Chondrocyte (in vitro differentiated cells): Measurements from ENCODE around the gene GBX2. TPM values are rescaled to one million over a fixed set of nuclear protein-coding genes. Genes with fewer than 3 reads are reported as not detected.

Experiments
- DNase-seq: peaks from one replicate; pipeline ENCODE4 v3.0.0; 2021; ENCODE audit warnings: mixed read lengths, low spot score
- H3K27ac Mint-ChIP-seq: one replicate; pipeline ENCODE4 v1.8.0; 2021; ENCODE audit warnings: mild to moderate bottlenecking, moderate library complexity, mixed read lengths; ENCODE audit not compliant: unreplicated experiment
- H3K27me3 Mint-ChIP-seq: 2 replicates; pipeline ENCODE4 v1.8.0; 2021; ENCODE audit warnings: low read depth, mixed read lengths
- H3K36me3 Mint-ChIP-seq: 2 replicates; pipeline ENCODE4 v1.8.0; 2021; ENCODE audit warnings: low read depth, mixed read lengths
- H3K4me1 Mint-ChIP-seq: 2 replicates; pipeline ENCODE4 v1.8.0; 2021; ENCODE audit warnings: low read depth, mild to moderate bottlenecking, mixed read lengths
- H3K4me3 Mint-ChIP-seq: one replicate; pipeline ENCODE4 v1.8.0; 2021; ENCODE audit warnings: mild to moderate bottlenecking, moderate library complexity, mixed read lengths; ENCODE audit not compliant: unreplicated experiment
- H3K9me3 Mint-ChIP-seq: 2 replicates; pipeline ENCODE4 v1.8.0; 2021; ENCODE audit warnings: low read depth, mixed read lengths
- total RNA-seq: library from RNA; stranded (reverse); gene quantifications from 3 replicates; pipeline ENCODE4 v1.2.1, GENCODE V29; 2021
- TF ChIP-seq, protein P1 (sequence below): fragments of 200-600 bp; sonication (generic); IDR thresholded peaks from 2 replicates; pipeline ENCODE4 v1.5.0; 2021; ENCODE audit warnings: antibody characterized with exemption, mild to moderate bottlenecking, moderate library complexity

The GBX2 gene
- total RNA-seq, 1 donor from 2014 or later = 16.7 TPM

DNA sequence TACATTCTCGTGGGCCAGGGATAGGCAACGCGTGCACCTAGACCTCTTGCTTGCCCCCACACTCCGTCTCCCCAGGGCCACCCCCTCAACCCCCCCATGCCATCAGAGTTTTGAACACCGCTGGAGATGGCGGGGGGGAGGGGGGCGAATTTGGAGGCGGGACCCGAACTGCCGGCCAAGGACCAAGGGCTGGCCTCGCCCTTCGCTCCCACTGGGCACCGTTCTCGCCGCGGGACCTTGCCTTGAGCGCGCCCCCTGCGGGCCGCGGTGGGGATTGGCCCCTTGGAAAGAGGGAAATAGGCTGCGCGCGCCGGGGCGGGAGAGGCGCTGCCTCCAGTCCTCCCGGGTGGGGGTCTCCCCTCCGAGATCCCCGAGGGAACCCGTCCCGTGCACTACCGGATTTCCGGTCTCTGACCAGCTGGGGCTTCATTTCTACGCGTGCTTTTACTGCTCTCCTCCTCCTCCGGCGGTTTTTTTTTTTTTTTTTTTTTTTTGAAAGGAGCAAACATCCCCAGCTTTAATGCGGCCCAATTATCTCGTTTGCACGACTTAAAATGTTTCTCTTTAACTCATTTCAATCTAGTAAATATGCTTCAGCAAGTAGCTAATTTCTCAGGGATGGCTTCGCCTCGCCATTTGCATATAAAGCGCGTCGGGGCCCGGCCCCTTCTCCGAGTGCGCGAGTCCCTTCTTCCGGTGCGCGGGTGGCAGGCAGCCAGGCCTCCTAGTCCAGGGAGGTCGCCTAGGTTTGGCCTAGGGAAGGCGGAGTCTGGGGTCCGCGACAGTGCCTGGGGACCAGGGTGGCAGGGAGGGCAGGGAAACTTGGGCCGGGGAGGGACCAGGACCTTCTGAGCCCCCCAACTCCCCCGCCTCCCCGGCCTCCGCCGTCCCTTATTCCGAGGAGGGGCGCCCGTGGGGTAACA lies 10.0 kb upstream of the GBX2 start:
- TF ChIP-seq, protein P1, sequence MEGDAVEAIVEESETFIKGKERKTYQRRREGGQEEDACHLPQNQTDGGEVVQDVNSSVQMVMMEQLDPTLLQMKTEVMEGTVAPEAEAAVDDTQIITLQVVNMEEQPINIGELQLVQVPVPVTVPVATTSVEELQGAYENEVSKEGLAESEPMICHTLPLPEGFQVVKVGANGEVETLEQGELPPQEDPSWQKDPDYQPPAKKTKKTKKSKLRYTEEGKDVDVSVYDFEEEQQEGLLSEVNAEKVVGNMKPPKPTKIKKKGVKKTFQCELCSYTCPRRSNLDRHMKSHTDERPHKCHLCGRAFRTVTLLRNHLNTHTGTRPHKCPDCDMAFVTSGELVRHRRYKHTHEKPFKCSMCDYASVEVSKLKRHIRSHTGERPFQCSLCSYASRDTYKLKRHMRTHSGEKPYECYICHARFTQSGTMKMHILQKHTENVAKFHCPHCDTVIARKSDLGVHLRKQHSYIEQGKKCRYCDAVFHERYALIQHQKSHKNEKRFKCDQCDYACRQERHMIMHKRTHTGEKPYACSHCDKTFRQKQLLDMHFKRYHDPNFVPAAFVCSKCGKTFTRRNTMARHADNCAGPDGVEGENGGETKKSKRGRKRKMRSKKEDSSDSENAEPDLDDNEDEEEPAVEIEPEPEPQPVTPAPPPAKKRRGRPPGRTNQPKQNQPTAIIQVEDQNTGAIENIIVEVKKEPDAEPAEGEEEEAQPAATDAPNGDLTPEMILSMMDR = peak; percentile 92
- Mint-ChIP-seq H3K4me3 (peak overlapping the region; percentile 76), H3K9me3 (no peaks in the 10 kb centered on the region), H3K27me3 (no peaks in the 10 kb centered on the region), H3K27ac (peak overlapping the region; percentile 81), H3K36me3 (no peaks in the 10 kb centered on the region), H3K4me1 (peaks cover 63% of the 10 kb centered on the region)
- no peak for DNase-seq

GRCh38 chr2:236177604-236177966 lies 9.4 kb upstream of the GBX2 start:
- Mint-ChIP-seq H3K4me1 (peaks cover 63% of the 10 kb centered on the region), H3K9me3 (no peaks in the 10 kb centered on the region), H3K4me3 (peak overlapping the region; percentile 76), H3K27me3 (no peaks in the 10 kb centered on the region), H3K27ac (peak overlapping the region; percentile 81), H3K36me3 (no peaks in the 10 kb centered on the region)
- TF ChIP-seq, protein P1 = no peak
- no peak for DNase-seq

DNA sequence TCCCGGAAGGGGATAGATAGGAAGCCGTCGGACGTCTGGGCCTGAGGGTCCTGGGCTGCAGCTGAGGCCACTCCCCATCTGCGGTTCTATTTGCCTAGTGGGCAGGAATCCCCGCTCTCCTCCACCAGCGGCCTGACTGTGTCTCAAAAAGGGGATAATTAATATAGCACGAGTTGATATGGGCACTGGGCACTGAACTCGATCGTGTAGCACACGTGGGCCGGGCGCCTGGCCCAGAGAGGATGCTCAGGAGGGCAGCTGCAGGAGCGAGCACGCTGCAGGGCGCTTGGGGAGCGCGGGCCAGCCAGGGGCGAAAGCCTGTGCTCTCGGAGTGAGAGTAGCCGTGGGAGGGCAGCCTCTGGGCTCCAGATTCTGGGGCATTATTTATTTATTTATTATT lies 8.8 kb upstream of the GBX2 start:
- Mint-ChIP-seq H3K27me3 (no peaks in the 10 kb centered on the region), H3K4me3 (no peak overlapping the region), H3K4me1 (peaks cover 68% of the 10 kb centered on the region), H3K9me3 (no peaks in the 10 kb centered on the region), H3K27ac (no peak overlapping the region), H3K36me3 (no peaks in the 10 kb centered on the region)
- TF ChIP-seq, protein P1 = no peak
- no peak for DNase-seq

DNA sequence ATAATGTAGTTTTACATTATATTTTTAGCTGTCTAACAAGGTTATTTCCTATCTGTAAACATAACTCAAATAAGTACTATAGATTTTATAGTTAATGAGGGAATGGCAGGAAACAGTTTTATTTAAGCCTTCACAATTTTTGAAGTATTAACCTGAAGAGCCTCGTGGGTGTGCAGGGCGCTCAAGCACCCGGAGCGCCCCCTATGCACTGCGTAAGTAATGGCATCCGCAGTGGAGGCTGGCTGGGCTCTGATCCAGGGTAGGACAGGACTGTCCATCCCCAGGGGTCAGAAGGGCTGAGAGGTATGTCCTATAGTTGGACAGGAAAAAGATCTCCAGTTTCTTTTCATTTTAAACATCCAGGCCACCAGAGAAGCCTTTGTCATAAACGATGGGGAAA lies 8.2 kb upstream of the GBX2 start:
- H3K27ac Mint-ChIP-seq = peak overlapping the region; percentile 91
- no peak overlapping the region for H3K4me3 Mint-ChIP-seq
- peaks cover 72% of the 10 kb centered on the region for H3K4me1 Mint-ChIP-seq
- no peak for DNase-seq
- no peaks in the 10 kb centered on the region for H3K36me3 Mint-ChIP-seq
- no peaks in the 10 kb centered on the region for H3K9me3 Mint-ChIP-seq
- TF ChIP-seq, protein P1 = peak; percentile 80
- no peaks in the 10 kb centered on the region for H3K27me3 Mint-ChIP-seq

DNA sequence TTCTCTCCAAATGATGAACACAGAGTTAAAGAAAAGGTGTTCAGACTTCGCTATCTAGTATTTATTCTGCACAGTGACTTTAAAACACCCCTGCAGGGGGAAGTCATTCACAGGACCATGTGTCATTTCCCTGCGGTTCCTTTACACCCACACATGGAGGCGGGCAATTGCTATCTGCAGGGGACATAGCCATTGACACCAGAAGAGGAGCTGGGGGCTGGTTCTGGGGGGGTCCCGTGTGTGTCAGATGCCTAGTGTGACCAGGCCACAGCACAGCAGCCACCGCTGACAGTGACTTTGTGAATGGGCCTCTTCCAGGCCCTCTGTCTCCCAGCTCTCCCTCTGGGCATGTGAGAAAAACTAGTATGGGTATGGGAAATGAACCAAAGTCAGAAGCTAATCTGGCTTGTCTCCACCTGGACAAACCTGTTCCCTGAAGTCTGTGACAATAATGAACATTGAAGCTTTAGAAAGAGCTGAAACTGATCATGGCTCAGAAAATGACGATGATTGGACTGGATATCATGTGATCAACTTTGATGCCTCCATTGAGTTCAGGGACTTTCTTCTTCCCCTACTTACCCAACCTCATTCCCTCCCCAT lies 7.5 kb upstream of the GBX2 start:
- H3K36me3 Mint-ChIP-seq = no peaks in the 10 kb centered on the region
- H3K27ac Mint-ChIP-seq = peak overlapping the region; percentile 91
- H3K27me3 Mint-ChIP-seq = no peaks in the 10 kb centered on the region
- no peak for DNase-seq
- TF ChIP-seq, protein P1 = no peak
- H3K4me3 Mint-ChIP-seq = no peak overlapping the region
- H3K4me1 Mint-ChIP-seq = peaks cover 69% of the 10 kb centered on the region
- H3K9me3 Mint-ChIP-seq = no peaks in the 10 kb centered on the region
